Measurements from ENCODE around the gene HAND1.
"Not testable (repeated sequence)": the region's sequence is repeated elsewhere in the genome, so short reads cannot be mapped to it uniquely, and the experiment has no call there.

The HAND1 gene

GRCh38 chr5:154478224-154478565, at the start of gene HAND1:
Gene HAND1, minus strand, starts transcription at chr5:154478227. Its CDS starts 219 bp downstream, at chr5:154478008.
- no peak for FAIRE-seq

- FAIRE-seq, result no peak
Measured at GRCh38 chr5:154526231-154527226, 48.5 kb upstream of the HAND1 start.

GRCh38 chr5:154524859-154525258, 46.8 kb upstream of the HAND1 start:
- no peak for FAIRE-seq

GRCh38 chr5:154524181-154524580, 46.2 kb upstream of the HAND1 start:
- FAIRE-seq, result no peak

- no peak for FAIRE-seq
Measured at GRCh38 chr5:154523709-154524108, 45.7 kb upstream of the HAND1 start.

GRCh38 chr5:154523104-154523503, 45.1 kb upstream of the HAND1 start:
- no peak for FAIRE-seq

GRCh38 chr5:154522284-154522683, 44.3 kb upstream of the HAND1 start:
- no peak for FAIRE-seq

- FAIRE-seq, result no peak
Measured at GRCh38 chr5:154521756-154522155, 43.7 kb upstream of the HAND1 start.

- no peak for FAIRE-seq
Measured at GRCh38 chr5:154520861-154521453, 42.9 kb upstream of the HAND1 start.

GRCh38 chr5:154519359-154519758, 41.3 kb upstream of the HAND1 start:
- FAIRE-seq, result no peak

GRCh38 chr5:154518438-154518867, 40.4 kb upstream of the HAND1 start:
- FAIRE-seq, result no peak

GRCh38 chr5:154517810-154518437, 39.9 kb upstream of the HAND1 start:
- FAIRE-seq, result no peak

- no peak for FAIRE-seq
Measured at GRCh38 chr5:154517181-154517580, 39.2 kb upstream of the HAND1 start.

- FAIRE-seq, result no peak
Measured at GRCh38 chr5:154516475-154516874, 38.4 kb upstream of the HAND1 start.

- not testable (repeated sequence) for FAIRE-seq
Measured at GRCh38 chr5:154515488-154515887, 37.5 kb upstream of the HAND1 start.

GRCh38 chr5:154514331-154514730, 36.3 kb upstream of the HAND1 start:
- FAIRE-seq, result no peak

GRCh38 chr5:154513669-154514084, 35.6 kb upstream of the HAND1 start:
- FAIRE-seq, result no peak

GRCh38 chr5:154511984-154512383, 34.0 kb upstream of the HAND1 start:
- no peak for FAIRE-seq

- FAIRE-seq, result no peak
Measured at GRCh38 chr5:154509784-154510555, 31.9 kb upstream of the HAND1 start.

- FAIRE-seq, result no peak
Measured at GRCh38 chr5:154508114-154508513, 30.1 kb upstream of the HAND1 start.

GRCh38 chr5:154506716-154507080, 28.7 kb upstream of the HAND1 start:
- FAIRE-seq, result no peak

GRCh38 chr5:154506049-154506715, 28.2 kb upstream of the HAND1 start:
- no peak for FAIRE-seq

Measured in TTC549 (cell line).